HL-60 (cell line): Measurements from ENCODE around the gene RIOK3.

Source experiments
- DNase-seq, 2 experiments: peaks; one replicate each; pipeline ENCODE4 v3.0.0-alpha.2; 2010 to 2020; ENCODE audit warnings: low read depth in 1 of 2, low spot score in 1 of 2
- H3K27ac ChIP-seq: fragments of 250-450 bp; sonication (Bioruptor Pico); replicated peaks from 2 replicates; pipeline ENCODE4 v1.5.1; 2020; ENCODE audit warnings: mild to moderate bottlenecking, moderate library complexity
- H3K27me3 ChIP-seq: fragments of 250-450 bp; sonication (Bioruptor Pico); 2 replicates; pipeline ENCODE4 v1.5.1; 2021; ENCODE audit warnings: mild to moderate bottlenecking, moderate library complexity; ENCODE audit not compliant: insufficient read depth, poor library complexity, severe bottlenecking
- H3K4me3 ChIP-seq: replicated peaks from 2 replicates; pipeline ENCODE4 v1.5.1; 2011; ENCODE audit warnings: mild to moderate bottlenecking, control low read depth, low read length; ENCODE audit not compliant: insufficient read depth
- GABPA ChIP-seq: IDR thresholded peaks from 2 replicates; pipeline ENCODE4 v1.6.1; 2012; ENCODE audit warnings: low read depth
- POLR2AphosphoS5 ChIP-seq: IDR thresholded peaks from 2 replicates; pipeline ENCODE4 v1.6.1; 2012; ENCODE audit warnings: low read depth
- SPI1 ChIP-seq: IDR thresholded peaks from 2 replicates; pipeline ENCODE4 v1.6.1; 2012; ENCODE audit warnings: low read depth, mild to moderate bottlenecking, borderline replicate concordance
- TF ChIP-seq, protein P1 (sequence below): IDR thresholded peaks from one replicate; pipeline ENCODE4 v1.5.1; 2011; ENCODE audit warnings: low read length, control low read depth, inconsistent platforms; ENCODE audit not compliant: insufficient read depth
- TF ChIP-seq, protein P2 (sequence below): IDR thresholded peaks from 2 replicates; pipeline ENCODE4 v1.6.1; 2012; ENCODE audit warnings: low read depth; ENCODE audit not compliant: insufficient replicate concordance

The RIOK3 gene

GRCh38 chr18:23498877-23499276 is 45.8 kb downstream of the RIOK3 start:
- H3K27me3 ChIP-seq: no peaks in the 10 kb centered on the region
- peak overlapping the region; percentile 76 for H3K27ac ChIP-seq
- no peak overlapping the region for H3K4me3 ChIP-seq
- peak; percentile 63 to 91 for DNase-seq
- TF ChIP-seq POLR2AphosphoS5: no peak
- TF ChIP-seq, protein P1, sequence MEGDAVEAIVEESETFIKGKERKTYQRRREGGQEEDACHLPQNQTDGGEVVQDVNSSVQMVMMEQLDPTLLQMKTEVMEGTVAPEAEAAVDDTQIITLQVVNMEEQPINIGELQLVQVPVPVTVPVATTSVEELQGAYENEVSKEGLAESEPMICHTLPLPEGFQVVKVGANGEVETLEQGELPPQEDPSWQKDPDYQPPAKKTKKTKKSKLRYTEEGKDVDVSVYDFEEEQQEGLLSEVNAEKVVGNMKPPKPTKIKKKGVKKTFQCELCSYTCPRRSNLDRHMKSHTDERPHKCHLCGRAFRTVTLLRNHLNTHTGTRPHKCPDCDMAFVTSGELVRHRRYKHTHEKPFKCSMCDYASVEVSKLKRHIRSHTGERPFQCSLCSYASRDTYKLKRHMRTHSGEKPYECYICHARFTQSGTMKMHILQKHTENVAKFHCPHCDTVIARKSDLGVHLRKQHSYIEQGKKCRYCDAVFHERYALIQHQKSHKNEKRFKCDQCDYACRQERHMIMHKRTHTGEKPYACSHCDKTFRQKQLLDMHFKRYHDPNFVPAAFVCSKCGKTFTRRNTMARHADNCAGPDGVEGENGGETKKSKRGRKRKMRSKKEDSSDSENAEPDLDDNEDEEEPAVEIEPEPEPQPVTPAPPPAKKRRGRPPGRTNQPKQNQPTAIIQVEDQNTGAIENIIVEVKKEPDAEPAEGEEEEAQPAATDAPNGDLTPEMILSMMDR: peak; percentile 96

DNA sequence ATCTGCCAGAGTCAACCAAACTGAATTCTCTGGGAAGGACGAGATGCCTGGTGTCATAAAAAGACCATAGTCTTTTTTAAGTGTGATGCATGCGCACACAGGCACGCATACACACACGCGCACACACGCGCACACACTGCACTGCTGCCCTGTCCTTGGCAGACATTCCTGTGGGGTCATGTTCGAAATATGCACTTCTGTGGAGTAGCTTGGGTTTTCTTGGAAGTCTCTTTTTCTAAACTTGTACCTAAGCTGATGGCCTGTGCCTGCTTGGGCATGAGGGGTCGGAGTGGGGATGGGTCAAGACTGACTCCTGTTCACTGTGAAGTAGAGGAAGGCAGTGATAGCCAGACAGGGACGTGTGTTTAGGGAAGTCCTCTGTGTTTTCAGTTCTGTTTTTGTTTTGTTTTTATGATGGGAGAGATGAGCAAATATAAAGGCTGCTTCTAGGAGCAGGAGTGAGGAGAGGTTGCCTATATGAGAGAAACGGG is 46.2 kb downstream of the RIOK3 start:
- DNase-seq: no peak
- Histone ChIP-seq H3K4me3 (no peak overlapping the region), H3K27ac (peak overlapping the region; percentile 76; the same call in 1 of the 2 replicates), H3K27me3 (no peaks in the 10 kb centered on the region)
- TF ChIP-seq, protein P1: no peak
- TF ChIP-seq GABPA: no peak
- TF ChIP-seq, protein P2, sequence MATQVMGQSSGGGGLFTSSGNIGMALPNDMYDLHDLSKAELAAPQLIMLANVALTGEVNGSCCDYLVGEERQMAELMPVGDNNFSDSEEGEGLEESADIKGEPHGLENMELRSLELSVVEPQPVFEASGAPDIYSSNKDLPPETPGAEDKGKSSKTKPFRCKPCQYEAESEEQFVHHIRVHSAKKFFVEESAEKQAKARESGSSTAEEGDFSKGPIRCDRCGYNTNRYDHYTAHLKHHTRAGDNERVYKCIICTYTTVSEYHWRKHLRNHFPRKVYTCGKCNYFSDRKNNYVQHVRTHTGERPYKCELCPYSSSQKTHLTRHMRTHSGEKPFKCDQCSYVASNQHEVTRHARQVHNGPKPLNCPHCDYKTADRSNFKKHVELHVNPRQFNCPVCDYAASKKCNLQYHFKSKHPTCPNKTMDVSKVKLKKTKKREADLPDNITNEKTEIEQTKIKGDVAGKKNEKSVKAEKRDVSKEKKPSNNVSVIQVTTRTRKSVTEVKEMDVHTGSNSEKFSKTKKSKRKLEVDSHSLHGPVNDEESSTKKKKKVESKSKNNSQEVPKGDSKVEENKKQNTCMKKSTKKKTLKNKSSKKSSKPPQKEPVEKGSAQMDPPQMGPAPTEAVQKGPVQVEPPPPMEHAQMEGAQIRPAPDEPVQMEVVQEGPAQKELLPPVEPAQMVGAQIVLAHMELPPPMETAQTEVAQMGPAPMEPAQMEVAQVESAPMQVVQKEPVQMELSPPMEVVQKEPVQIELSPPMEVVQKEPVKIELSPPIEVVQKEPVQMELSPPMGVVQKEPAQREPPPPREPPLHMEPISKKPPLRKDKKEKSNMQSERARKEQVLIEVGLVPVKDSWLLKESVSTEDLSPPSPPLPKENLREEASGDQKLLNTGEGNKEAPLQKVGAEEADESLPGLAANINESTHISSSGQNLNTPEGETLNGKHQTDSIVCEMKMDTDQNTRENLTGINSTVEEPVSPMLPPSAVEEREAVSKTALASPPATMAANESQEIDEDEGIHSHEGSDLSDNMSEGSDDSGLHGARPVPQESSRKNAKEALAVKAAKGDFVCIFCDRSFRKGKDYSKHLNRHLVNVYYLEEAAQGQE: no peak
- TF ChIP-seq SPI1: 0 out of 2 replicates have a peak, but pooled peaks have one; percentile 5
- no peak for TF ChIP-seq POLR2AphosphoS5

DNA sequence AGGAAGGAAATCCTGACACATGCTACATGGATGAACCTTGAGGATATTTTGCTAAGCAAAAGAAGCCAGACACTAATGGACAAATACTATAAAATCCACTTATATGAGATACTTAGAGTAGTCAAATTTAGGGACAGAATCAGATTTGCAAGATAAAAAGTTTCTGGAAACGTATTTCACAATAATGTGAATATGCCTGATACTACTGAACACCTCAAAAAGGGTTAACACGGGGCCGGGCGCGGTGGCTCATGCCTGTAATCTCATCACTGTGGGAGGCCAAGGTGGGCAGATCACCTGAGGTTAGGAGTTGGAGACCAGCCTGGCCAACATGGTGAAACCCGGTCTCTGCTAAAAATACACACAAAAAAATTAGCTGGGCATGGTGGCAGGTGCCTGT is 48.5 kb downstream of the RIOK3 start:
- Histone ChIP-seq H3K4me3 (no peak overlapping the region), H3K27me3 (no peaks in the 10 kb centered on the region), H3K27ac (no peak overlapping the region)
- DNase-seq: no peak
- TF ChIP-seq GABPA (no peak), SPI1 (no peak), POLR2AphosphoS5 (no peak)
- TF ChIP-seq, protein P1: no peak
- TF ChIP-seq, protein P2: no peak

GRCh38 chr18:23502516-23503037 is 49.5 kb downstream of the RIOK3 start:
- peak overlapping the region; percentile 51 for H3K4me3 ChIP-seq
- DNase-seq: no peak
- peak overlapping the region; percentile 92 for H3K27ac ChIP-seq
- no peaks in the 10 kb centered on the region for H3K27me3 ChIP-seq
- TF ChIP-seq GABPA (no peak), SPI1 (no peak), POLR2AphosphoS5 (no peak)
- TF ChIP-seq, protein P2: no peak
- TF ChIP-seq, protein P1: no peak
